Measurements from ENCODE around the gene NPAS1.

The NPAS1 gene

DNA sequence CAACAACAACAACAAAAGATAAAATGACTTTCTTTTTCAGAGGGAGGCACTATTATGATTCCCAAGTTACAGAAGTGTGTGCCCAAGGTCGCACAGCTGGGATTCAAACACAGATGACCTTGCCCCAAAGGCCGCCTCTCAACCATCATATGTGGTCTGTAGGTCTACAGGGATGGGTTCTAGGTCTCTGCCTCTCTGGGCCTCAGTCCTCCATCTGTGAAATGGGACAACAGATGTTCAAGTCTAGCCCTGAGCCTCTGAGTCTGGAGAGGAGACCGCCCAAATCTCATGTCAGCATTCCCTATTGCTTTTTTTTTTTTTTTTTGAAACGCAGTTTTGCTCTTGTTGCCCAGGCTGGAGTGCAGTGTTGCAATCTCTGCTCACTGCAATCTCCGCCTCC is 4.9 kb downstream of the NPAS1 start:
- H3K4me3 ChIP-seq (ENCODE audit: low read length), result no peak overlapping the region
- no peak for DNase-seq (ENCODE audit: low read depth)
- TF ChIP-seq, protein P1, sequence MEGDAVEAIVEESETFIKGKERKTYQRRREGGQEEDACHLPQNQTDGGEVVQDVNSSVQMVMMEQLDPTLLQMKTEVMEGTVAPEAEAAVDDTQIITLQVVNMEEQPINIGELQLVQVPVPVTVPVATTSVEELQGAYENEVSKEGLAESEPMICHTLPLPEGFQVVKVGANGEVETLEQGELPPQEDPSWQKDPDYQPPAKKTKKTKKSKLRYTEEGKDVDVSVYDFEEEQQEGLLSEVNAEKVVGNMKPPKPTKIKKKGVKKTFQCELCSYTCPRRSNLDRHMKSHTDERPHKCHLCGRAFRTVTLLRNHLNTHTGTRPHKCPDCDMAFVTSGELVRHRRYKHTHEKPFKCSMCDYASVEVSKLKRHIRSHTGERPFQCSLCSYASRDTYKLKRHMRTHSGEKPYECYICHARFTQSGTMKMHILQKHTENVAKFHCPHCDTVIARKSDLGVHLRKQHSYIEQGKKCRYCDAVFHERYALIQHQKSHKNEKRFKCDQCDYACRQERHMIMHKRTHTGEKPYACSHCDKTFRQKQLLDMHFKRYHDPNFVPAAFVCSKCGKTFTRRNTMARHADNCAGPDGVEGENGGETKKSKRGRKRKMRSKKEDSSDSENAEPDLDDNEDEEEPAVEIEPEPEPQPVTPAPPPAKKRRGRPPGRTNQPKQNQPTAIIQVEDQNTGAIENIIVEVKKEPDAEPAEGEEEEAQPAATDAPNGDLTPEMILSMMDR (IDR thresholded peaks at IDR 0.05; ENCODE audit: insufficient read depth, low read depth, low read length, missing control alignments), result no peak

DNA sequence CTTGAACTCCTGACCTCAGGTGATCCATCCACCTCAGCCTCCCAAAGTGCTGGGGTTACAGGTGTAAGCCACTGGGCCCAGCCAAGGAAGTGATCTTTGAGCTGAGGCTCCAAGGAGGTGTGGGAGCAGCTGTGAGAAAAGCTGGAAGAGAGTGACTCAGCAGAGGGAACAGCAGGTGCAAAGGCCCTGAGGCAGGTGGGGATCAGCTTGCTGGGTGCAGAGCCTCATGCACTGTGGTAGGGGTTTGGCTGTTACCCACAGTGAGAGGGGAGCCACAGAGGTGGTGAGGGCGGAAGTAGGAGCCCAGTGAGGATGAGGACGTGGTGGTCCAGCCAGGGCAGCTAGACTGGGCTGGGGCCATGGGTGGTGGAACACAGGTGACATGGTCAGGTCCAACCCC is 6.5 kb downstream of the NPAS1 start:
- DNase-seq (ENCODE audit: low read depth), result no peak
- TF ChIP-seq, protein P1 (IDR thresholded peaks at IDR 0.05; ENCODE audit: insufficient read depth, low read depth, low read length, missing control alignments), result no peak
- no peak overlapping the region for H3K4me3 ChIP-seq (ENCODE audit: low read length)

DNA sequence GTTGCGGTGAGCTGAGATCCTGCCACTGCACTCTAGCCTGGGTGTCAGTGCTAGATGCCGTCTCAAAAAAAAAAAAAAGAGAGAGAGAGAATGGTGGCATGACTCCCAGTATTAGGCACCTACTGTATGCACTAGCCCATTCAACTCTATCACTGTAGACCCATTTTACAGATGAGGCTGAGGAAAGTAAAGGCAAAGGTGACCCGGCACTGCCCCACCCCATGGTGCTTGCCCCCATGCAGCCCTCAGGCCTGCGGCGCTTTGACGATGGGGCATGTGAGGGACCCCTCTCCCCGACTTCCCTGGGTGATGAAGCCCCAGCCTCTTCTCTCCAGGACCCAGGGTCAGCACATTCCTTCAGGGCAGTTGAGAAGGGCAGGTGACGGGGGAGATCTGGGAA is 7.3 kb downstream of the NPAS1 start:
- TF ChIP-seq, protein P1 (IDR thresholded peaks at IDR 0.05; ENCODE audit: insufficient read depth, low read depth, low read length, missing control alignments), result no peak
- H3K4me3 ChIP-seq (ENCODE audit: low read length), result no peak overlapping the region
- no peak for DNase-seq (ENCODE audit: low read depth)

DNA sequence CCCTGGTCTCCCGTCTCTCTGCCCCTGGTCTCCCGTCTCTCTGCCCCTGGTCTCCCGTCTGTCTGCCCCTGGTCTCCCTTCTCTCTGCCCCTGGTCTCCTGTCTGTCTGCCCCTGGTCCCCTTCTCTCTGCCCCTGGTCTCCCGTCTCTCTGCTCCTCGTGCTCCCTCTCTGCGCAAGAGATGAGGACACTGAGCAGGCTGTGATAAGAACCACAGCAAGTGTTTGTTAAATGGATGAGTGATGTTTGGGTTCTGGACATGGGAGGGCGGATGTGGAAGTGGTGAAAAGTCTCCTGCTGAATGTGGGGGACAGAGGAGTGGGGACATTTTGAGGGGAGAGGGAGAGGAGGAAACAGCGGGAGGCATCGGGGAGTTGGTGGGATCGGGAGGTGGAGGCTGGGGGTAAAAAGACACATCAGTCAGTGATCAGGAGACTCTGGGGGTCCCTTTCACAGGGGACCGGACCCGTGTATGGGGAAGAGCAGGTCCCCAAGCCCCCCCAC is 8.0 kb downstream of the NPAS1 start:
- no peak for DNase-seq (ENCODE audit: low read depth)
- TF ChIP-seq, protein P1 (IDR thresholded peaks at IDR 0.05; ENCODE audit: insufficient read depth, low read depth, low read length, missing control alignments), result no peak
- H3K4me3 ChIP-seq (ENCODE audit: low read length), result no peak overlapping the region

DNA sequence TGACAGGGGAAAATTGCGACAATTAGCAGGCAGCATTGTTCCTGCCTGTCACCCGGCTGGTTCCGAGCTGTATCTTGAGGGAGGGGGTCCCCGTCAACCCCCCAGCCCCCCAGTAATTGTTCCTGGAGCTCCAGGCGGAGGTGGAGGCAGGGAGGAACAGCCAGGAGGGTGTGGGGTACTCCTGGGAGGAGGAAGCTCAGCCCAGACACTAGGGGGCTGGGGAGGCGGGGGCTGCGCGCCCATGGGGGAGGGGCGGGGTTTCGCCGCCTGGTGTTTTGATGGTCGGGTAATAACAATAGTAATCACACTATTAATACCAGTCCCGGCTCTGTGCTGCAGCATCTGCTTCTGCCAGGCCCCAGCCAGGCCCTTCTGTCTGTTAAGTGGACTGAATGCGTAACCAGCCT is 8.6 kb downstream of the NPAS1 start:
- TF ChIP-seq, protein P1 (IDR thresholded peaks at IDR 0.05; ENCODE audit: insufficient read depth, low read depth, low read length, missing control alignments), result no peak
- H3K4me3 ChIP-seq (ENCODE audit: low read length), result no peak overlapping the region
- no peak for DNase-seq (ENCODE audit: low read depth)

DNA sequence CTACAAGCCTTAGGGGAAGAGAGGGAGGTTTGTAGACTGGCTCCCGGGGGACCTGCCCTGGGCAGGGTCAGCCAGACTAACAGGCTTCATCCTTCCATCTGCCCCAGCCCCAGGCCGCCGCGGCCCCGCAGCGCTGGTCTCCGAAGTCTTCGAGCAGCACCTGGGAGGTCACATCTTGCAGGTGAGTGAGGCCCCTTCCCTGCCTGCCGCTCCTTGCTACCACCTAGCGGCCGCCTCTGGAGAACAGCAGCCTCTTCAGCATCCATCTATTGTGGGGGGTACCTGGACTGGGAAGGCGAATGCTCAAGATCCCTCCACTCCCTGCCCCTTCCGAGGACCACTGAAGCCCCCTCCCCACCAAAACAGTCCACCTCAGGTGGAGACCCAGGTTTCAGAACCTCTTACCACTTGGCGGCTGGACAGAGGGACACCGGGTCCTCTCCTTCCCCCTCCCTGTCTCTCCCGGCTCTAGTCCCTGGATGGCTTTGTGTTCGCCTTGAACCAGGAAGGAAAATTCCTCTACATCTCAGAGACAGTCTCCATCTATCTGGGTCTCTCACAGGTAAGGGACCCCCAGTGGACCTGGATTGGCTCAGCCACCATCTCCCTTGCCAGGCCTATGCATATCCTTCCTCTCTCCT is 12.7 kb downstream of the NPAS1 start:
- DNase-seq (ENCODE audit: low read depth), result peak; percentile 69
- TF ChIP-seq, protein P1 (IDR thresholded peaks at IDR 0.05; ENCODE audit: insufficient read depth, low read depth, low read length, missing control alignments), result peak; percentile 91
- no peak overlapping the region for H3K4me3 ChIP-seq (ENCODE audit: low read length)
